ENCODE data around the gene RUVBL2.

Gene RUVBL2

DNA sequence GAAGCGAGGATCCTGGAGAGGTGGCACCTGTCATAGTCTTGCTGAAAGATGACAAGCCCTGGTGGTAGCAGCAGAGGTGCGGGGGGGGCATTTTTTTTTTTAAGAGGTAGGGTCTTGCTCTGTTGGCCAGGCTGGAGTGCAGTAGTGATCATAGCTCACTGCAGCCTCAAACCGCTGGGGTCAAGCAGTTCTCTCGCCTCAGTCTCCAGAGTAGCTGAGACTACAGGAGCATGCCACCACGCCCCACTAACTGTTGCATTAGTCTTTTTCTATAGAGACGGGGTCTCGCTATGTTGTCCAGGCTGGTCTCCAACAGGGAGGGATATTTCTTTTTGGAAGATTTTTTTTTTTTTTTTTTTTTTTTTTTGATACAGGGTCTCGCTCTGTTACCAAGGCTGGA lies 35.7 kb upstream of the RUVBL2 start:
- peaks cover 33% of the 10 kb centered on the region for H3K4me1 Mint-ChIP-seq

DNA sequence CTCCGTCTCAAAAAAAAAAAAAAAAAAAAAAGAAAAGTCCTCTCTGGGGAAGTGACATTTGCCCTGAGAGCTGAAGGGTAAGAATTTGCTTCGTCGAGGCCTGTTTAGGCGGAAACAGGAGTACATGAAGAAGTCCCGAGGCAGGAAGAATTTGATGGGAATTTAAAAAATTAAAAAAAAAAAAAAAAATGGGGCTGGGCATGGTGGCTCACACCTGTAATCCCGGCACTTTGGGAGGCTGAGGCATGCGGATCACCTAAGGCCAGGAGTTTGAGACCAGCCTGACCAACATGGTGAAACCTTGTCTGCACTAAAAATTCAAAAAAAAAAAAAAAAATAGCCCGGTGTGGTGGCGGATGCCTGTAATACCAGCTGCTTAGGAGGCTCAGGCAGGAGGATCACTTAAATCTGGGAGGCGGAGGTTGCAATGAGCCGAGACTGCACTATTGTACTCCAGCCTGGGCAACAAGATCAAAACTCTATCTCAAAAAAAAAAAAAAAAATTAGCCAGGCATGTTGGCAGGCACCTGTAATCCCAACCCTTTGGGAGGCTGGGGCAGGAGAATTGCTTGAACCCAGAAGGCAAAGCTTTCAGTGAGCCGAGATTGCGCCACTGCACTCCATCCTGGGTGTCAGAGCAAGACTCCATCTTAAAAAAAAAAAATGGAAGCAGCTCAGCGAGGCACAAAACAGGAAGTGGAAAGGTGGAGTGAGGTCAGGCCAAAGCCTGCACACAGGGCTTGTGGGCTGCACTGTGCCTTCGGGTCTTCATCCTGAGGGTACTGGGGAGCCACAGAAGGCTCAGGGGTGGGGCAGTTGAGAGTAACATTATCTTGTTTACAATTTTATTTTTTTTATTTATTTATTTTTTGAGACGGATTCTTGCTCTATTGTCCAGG lies 34.1 kb upstream of the RUVBL2 start:
- Mint-ChIP-seq H3K4me1 (peaks cover 49% of the 10 kb centered on the region), H3K27me3 (no peaks in the 10 kb centered on the region), H3K27ac (ENCODE audit: low read depth) (no peak overlapping the region), H3K36me3 (ENCODE audit: insufficient read depth) (peaks cover 24% of the 10 kb centered on the region), H3K4me3 (no peak overlapping the region), H3K9me3 (no peaks in the 10 kb centered on the region)
- DNase-seq (ENCODE audit: low spot score in 2 of 2) (no peak), ATAC-seq (replicated peaks; ENCODE audit: extremely low read depth, poor library complexity, severe bottlenecking) (no peak)

More for the DNA sequence above, 35.7 kb upstream of the RUVBL2 start:
- H3K4me3 Mint-ChIP-seq: no peak overlapping the region
- no peaks in the 10 kb centered on the region for H3K9me3 Mint-ChIP-seq
- DNase-seq (ENCODE audit: low spot score in 2 of 2): no peak
- no peaks in the 10 kb centered on the region for H3K27me3 Mint-ChIP-seq
- peaks cover 26% of the 10 kb centered on the region for H3K36me3 Mint-ChIP-seq (ENCODE audit: insufficient read depth)
- no peak overlapping the region for H3K27ac Mint-ChIP-seq (ENCODE audit: low read depth)
- no peak for ATAC-seq (replicated peaks; ENCODE audit: extremely low read depth, poor library complexity, severe bottlenecking)

DNA sequence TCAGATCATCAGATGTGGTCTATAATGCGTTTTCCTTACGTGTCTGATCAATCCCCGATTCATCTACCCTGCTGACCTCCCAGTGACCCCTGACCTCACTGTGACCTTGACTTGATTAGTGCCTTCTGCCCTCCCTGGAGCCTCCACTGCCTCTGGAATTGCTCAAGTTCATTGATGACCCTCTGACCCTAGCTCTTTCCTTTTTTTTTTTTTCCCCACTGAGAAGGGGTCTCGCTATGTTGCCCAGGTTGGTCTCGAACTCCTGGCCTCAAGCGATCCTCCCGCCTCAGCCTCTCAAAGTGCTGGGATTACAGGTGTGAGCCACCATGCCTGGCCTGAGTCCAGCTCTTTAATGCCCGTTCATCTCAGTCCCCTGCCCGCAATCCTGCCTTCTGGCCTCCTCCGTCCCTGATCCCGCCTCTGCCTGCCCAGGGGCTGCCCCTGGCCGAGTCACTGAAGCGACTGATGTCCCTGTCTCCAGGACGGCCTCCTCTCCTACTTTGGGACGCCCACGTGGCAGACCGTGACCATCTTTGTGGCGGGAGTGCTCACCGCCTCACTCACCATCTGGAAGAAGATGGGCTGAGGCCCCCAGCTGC lies 32.5 kb upstream of the RUVBL2 start:
- Mint-ChIP-seq H3K36me3 (ENCODE audit: insufficient read depth) (peaks cover 30% of the 10 kb centered on the region), H3K4me3 (peak overlapping the region; percentile 52), H3K9me3 (no peaks in the 10 kb centered on the region), H3K27ac (ENCODE audit: low read depth) (peak overlapping the region; percentile 99), H3K4me1 (peaks cover 54% of the 10 kb centered on the region), H3K27me3 (no peaks in the 10 kb centered on the region)
- ATAC-seq (replicated peaks; ENCODE audit: extremely low read depth, poor library complexity, severe bottlenecking): no peak
- no peak for DNase-seq (ENCODE audit: low spot score in 2 of 2)

DNA sequence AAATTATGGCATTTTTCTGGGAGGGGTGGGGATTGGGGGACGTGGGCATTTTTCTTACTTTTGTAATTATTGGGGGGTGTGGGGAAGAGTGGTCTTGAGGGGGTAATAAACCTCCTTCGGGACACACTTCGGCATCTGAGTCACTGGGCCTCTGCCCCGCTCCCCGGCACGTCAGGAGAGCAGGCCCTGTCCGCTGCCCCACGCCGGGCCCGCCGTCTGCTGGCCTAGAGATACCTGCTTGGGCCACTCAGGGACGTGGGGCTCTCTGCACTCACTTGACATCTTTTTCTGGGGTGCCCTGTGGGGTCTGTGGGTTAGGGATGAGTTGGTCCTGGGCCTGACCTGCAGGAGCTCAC lies 32.0 kb upstream of the RUVBL2 start:
- Mint-ChIP-seq H3K36me3 (ENCODE audit: insufficient read depth) (peaks cover 29% of the 10 kb centered on the region), H3K4me1 (peaks cover 56% of the 10 kb centered on the region)

DNA sequence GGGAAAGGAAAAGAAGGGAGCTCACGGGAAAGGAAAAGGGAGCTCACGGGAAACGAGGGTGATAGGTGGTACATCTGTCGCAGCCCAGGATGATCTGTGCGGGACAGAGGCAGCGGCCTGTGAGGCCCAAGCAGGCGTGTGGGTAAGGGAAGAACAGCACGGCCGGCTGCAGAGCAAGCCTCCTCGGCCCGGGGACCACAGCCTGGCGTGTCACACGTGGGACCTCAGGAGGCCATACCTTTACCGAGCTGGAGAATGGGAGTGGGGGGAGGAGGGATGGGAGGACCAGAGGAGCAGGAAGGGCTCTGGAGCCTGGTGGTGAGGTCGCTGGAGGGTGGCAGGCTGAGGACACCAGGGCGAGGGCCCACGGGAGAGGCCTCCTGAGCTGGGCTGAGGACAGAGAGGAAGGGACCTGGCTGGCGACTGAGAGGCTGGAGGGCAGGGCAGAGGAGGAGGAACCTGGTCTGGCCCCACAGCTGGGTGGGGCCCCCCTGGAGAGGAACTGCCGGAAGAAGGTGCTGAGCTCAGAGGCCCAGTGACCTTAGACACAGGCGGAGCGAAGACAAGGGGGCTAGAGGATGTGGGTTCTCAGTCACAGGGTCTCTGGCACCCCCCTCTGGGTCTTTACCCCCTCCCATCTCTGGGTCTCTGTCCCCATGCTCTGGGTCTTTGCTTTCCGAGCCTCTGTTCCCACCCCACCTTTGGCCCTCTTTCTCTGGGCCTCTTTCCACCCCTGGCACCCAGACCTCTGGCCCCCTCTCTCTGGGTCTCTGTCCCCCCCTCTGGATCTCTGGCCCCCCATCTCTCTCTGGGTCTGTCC lies 31.4 kb upstream of the RUVBL2 start:
- Mint-ChIP-seq H3K27me3 (no peaks in the 10 kb centered on the region), H3K36me3 (ENCODE audit: insufficient read depth) (peaks cover 25% of the 10 kb centered on the region), H3K4me1 (peaks cover 53% of the 10 kb centered on the region), H3K9me3 (no peaks in the 10 kb centered on the region), H3K4me3 (peak overlapping the region; percentile 52), H3K27ac (ENCODE audit: low read depth) (peak overlapping the region; percentile 99)
- DNase-seq (ENCODE audit: low spot score in 2 of 2): no peak
- no peak for ATAC-seq (replicated peaks; ENCODE audit: extremely low read depth, poor library complexity, severe bottlenecking)

More for the DNA sequence above, 32.0 kb upstream of the RUVBL2 start:
- ATAC-seq (replicated peaks; ENCODE audit: extremely low read depth, poor library complexity, severe bottlenecking) (no peak), DNase-seq (ENCODE audit: low spot score in 2 of 2) (no peak)
- no peaks in the 10 kb centered on the region for H3K27me3 Mint-ChIP-seq
- peak overlapping the region; percentile 99 for H3K27ac Mint-ChIP-seq (ENCODE audit: low read depth)
- peak overlapping the region; percentile 52 for H3K4me3 Mint-ChIP-seq
- no peaks in the 10 kb centered on the region for H3K9me3 Mint-ChIP-seq

DNA sequence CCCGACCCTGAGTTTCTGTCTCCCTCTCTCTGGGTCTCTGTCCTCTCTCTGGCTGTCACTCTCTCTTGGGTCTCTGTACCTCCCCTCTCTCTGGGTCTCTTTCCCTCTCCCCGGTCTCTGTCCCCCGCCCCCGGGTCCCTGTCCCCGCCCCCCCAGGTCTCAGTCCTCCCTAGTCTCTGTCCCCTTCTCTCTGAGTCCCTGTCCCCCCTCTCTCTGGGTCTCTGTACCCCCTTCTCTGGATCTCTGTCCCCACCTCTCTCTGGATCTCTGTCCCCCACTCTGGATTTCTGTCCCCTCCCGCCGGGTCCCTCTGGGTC lies 30.9 kb upstream of the RUVBL2 start:
- Mint-ChIP-seq H3K27ac (ENCODE audit: low read depth) (peak overlapping the region; percentile 99), H3K36me3 (ENCODE audit: insufficient read depth) (peaks cover 24% of the 10 kb centered on the region), H3K4me1 (peaks cover 53% of the 10 kb centered on the region), H3K9me3 (no peaks in the 10 kb centered on the region), H3K4me3 (peak overlapping the region; percentile 99), H3K27me3 (no peaks in the 10 kb centered on the region)
- no peak for DNase-seq (ENCODE audit: low spot score in 2 of 2)
- ATAC-seq (replicated peaks; ENCODE audit: extremely low read depth, poor library complexity, severe bottlenecking): no peak

DNA sequence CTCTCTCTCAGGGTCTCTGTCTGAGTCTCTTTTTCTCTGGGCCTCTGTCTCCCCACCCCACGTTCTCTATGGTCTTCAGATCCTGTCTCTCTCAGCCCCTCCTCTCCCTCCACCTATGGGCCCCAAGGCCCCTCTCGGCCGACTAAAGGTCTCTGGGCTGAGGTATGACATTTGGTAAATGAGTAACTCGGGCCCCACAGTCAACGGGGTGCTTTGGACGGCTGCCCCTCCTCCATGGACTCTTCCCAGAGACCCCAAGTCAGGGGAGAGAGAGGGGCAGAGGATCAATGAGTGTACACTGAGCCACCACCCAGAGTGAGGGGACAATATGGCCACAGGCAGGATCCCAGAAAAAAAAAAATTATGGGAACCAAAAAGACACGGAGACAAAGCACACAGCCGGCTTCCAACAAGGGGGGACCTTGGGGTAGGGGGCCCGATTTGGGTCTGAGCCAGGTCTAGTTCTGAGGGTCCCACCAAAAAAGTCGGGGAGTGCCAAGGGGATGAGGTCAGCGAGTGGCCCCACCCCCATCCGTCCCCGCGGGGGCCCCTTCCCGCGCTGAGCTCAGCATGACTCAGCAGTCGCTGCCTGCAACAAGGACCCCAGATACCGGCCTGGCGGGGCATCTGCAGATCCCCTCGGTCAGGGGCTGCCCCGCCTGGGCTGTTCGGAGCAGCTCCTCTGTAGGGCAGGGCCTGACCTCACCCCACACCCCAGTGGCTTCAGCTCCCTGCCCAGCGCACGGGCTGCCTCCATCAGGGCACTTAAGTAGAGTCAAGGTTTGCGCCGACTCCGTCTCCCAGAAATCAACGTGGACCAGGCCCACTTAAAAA lies 30.1 kb upstream of the RUVBL2 start:
- no peak for ATAC-seq (replicated peaks; ENCODE audit: extremely low read depth, poor library complexity, severe bottlenecking)

DNA sequence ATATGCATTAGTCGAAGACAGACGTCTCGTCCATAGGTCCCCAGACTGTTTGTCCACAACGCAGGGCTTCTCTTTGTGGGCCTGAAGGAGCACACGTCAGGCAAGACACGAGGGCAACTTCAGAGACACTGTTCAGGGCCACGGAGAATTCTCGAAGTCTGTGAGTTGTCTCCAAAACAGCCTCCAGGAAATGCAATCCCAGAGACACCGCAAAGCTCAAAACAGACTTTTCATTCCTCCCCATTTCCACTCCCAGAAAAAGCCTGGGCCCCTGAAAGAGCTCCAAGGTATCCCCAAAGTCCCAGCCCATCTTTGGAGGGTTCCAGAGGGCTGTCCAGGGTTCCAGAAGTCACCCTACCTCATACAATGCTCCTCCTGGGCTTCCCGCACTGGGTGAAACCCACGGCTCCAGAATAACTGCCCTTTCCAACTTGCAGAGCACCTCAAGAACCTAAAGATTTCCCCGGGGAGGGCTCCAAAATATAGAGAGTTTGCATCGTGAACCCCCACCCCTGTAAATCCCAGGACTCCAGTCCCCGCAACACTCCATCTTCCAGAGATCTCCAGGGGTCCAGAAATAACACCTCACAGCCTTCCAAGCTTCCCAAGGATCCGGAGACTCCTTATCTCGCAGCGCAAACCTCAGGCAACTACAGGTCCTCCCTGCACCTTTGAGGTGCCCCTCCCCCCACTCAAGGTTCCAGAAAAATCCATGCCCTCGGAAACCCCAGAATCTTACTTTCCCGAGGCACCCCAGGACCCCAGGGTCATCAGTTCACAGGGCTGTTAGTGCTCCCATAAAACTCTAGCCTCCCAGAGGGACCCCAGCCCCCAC lies 29.3 kb upstream of the RUVBL2 start:
- peak overlapping the region; percentile 99 for H3K27ac Mint-ChIP-seq (ENCODE audit: low read depth)
- H3K4me1 Mint-ChIP-seq: peaks cover 58% of the 10 kb centered on the region
- H3K36me3 Mint-ChIP-seq (ENCODE audit: insufficient read depth): peaks cover 27% of the 10 kb centered on the region
- no peaks in the 10 kb centered on the region for H3K9me3 Mint-ChIP-seq
- ATAC-seq (replicated peaks; ENCODE audit: extremely low read depth, poor library complexity, severe bottlenecking) (no peak), DNase-seq (ENCODE audit: low spot score in 2 of 2) (no peak)
- H3K4me3 Mint-ChIP-seq: peak overlapping the region; percentile 99
- H3K27me3 Mint-ChIP-seq: no peaks in the 10 kb centered on the region

More for the DNA sequence above, 30.1 kb upstream of the RUVBL2 start:
- Mint-ChIP-seq H3K9me3 (no peaks in the 10 kb centered on the region), H3K27me3 (no peaks in the 10 kb centered on the region), H3K36me3 (ENCODE audit: insufficient read depth) (peaks cover 26% of the 10 kb centered on the region), H3K4me1 (peaks cover 58% of the 10 kb centered on the region), H3K4me3 (peak overlapping the region; percentile 99), H3K27ac (ENCODE audit: low read depth) (peak overlapping the region; percentile 99)
- no peak for DNase-seq (ENCODE audit: low spot score in 2 of 2)

DNA sequence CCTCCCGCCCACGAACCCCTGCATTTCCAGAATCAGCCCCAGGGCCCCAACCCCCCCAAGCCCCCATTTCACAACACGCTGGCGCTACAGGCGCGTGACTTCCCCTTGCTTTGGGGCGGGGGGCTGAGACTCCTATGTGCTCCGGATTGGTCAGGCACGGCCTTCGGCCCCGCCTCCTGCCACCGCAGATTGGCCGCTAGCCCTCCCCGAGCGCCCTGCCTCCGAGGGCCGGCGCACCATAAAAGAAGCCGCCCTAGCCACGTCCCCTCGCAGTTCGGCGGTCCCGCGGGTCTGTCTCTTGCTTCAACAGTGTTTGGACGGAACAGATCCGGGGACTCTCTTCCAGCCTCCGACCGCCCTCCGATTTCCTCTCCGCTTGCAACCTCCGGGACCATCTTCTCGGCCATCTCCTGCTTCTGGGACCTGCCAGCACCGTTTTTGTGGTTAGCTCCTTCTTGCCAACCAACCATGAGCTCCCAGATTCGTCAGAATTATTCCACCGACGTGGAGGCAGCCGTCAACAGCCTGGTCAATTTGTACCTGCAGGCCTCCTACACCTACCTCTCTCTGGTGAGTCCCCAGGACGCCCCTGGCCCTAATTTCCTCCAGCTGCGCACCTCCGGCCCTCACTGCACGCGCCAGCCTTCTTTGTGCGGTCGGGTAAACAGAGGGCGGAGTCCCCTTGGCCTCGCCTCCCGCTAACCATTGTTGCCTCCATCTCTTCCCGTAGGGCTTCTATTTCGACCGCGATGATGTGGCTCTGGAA lies 28.5 kb upstream of the RUVBL2 start, which contains the start of gene FTL:
FTL (plus strand) TSS at position 270 of the 766 bp plus-strand sequence; CDS start at position 469, 199 bp downstream.
- Mint-ChIP-seq H3K4me3 (peak within 1 kb of the TSS; percentile 99), H3K4me1 (peaks cover 58% of the 10 kb centered on the region), H3K9me3 (no peaks in the 10 kb centered on the region), H3K27ac (ENCODE audit: low read depth) (peak within 1 kb of the TSS; percentile 99), H3K36me3 (ENCODE audit: insufficient read depth) (peaks cover 27% of the 10 kb centered on the region), H3K27me3 (no peaks in the 10 kb centered on the region)
- DNase-seq (ENCODE audit: low spot score in 2 of 2): peak; percentile 70 to 72
- peak; percentile 77 for ATAC-seq (replicated peaks; ENCODE audit: extremely low read depth, poor library complexity, severe bottlenecking)

DNA sequence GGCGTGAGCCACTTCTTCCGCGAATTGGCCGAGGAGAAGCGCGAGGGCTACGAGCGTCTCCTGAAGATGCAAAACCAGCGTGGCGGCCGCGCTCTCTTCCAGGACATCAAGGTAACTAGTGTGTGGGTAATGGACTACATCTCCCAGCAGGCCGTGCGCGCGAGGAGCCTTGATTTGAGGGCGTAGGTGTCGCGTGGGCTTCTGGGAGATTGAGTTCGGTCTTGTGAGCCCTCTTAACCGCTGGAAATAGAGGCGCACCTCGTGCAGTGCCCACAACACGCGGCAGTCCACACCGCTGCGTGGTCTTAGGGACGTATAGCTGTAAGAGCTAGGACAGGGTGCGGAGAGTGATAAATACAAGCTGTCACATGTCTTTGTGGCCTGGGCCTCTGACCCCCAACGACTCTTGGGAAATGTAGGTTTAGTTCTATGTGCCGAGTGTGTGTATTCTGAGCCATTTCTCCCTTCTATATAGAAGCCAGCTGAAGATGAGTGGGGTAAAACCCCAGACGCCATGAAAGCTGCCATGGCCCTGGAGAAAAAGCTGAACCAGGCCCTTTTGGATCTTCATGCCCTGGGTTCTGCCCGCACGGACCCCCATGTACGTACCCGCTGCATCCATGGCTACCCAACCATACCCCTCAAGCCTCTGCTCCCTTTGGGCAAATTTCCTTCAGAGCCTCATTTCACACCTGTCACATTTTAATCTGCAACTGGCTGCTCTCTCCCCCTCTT lies 27.7 kb upstream of the RUVBL2 start:
- Mint-ChIP-seq H3K36me3 (ENCODE audit: insufficient read depth) (peaks cover 27% of the 10 kb centered on the region), H3K27me3 (no peaks in the 10 kb centered on the region), H3K9me3 (no peaks in the 10 kb centered on the region), H3K27ac (ENCODE audit: low read depth) (peak overlapping the region; percentile 99), H3K4me3 (peak overlapping the region; percentile 99), H3K4me1 (peaks cover 63% of the 10 kb centered on the region)
- ATAC-seq (replicated peaks; ENCODE audit: extremely low read depth, poor library complexity, severe bottlenecking): peak; percentile 78
- peak; percentile 80 to 82 for DNase-seq (ENCODE audit: low spot score in 2 of 2)
